Right ventricle myocardium superior (tissue), 1 donor: Measurements from ENCODE around the gene C14orf180. TPM values are rescaled to one million over a fixed set of nuclear protein-coding genes. Genes with fewer than 3 reads are reported as not detected.

Experiments
- ATAC-seq: fragments of 200-7000 bp; cut with Tn5 transposase; one replicate; pipeline ENCODE4 v1.9.1; 2020; ENCODE audit warnings: mild to moderate bottlenecking; ENCODE audit not compliant: poor library complexity
- DNase-seq: peaks from one replicate; pipeline ENCODE4 v3.0.0-alpha.2; 2020
- intact Hi-C: fragments of 100-400 bp; cut with DNase I; formaldehyde crosslinking; loops from one replicate; pipeline ENCODE4 v1.11.2; 2022
- total RNA-seq: library from RNA; stranded (reverse); fragmentation: NEBNext Ultra II Directional; extraction: Animal tissue kit (Norgen Biotek cat#: 25700); gene quantifications from one replicate; pipeline ENCODE4 v1.2.1, GENCODE V29; 2021
- donor health status: DM: no; HTN: yes; CAD: no; lungs with severe emphysema.

C14orf180 gene
- total RNA-seq, 1 donor from 2014 or later: 42.5 TPM

- ATAC-seq (no peak), DNase-seq (peak; percentile 20)
- intact Hi-C loops: loop anchor here (10.0 kb wide), 1 partner anchor 184 kb away; no protein-coding TSS in a partner anchor
Observed at GRCh38 chr14:104558231-104559027, 21.1 kb upstream of the C14orf180 start.

GRCh38 chr14:104559028-104559803 lies 20.3 kb upstream of the C14orf180 start:
- no peak for ATAC-seq
- peak; percentile 31 for DNase-seq
- intact Hi-C loops: loop anchor here (10.0 kb wide), 1 partner anchor 184 kb away; no protein-coding TSS in a partner anchor

DNA sequence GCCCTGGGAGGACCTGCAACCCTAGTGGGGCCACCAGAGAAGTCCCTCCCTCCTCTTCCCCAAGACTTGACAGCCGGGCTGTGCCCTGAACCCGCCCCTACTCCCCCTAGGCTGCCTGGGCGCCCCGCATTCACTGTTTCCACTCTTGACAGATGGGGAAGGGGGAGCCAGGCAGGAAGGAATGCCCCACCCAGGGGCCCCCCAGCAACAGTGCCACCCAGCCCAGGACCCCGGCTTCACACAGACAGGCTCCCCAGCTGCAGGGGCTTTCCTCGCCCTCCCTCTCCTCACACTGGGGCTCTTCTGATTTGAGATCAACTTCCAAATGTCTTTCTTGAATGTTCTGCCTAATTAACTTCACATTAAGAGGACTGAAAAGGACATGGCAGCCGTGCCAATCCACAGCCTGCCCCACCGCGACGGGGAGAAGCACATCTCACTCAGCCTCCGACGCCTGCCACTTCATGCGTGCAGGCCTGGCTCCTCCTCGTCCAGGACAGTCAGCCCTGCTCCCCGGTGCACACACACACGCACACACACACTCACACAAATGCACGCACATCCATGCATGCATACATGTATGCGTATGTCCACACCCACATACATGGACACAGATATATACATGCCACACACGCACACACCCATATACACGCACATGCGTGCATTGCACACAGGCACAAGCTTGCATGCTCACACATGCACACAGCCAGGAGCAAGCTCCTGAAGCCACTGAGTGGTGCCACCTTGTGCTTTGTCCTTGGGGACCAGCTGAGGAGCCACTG lies 19.6 kb upstream of the C14orf180 start:
- intact Hi-C loops: loop anchor here (5.0 to 10.0 kb wide), 2 partner anchors 185 to 483 kb away; no protein-coding TSS in a partner anchor

GRCh38 chr14:104560586-104560945 lies 19.0 kb upstream of the C14orf180 start:
- DNase-seq: peak; percentile 4
- intact Hi-C loops: loop anchor here (5.0 kb wide), 1 partner anchor 483 kb away; no protein-coding TSS in a partner anchor
- no peak for ATAC-seq

More for the DNA sequence above, 19.6 kb upstream of the C14orf180 start:
- DNase-seq (peak; percentile 24), ATAC-seq (no peak)

DNA sequence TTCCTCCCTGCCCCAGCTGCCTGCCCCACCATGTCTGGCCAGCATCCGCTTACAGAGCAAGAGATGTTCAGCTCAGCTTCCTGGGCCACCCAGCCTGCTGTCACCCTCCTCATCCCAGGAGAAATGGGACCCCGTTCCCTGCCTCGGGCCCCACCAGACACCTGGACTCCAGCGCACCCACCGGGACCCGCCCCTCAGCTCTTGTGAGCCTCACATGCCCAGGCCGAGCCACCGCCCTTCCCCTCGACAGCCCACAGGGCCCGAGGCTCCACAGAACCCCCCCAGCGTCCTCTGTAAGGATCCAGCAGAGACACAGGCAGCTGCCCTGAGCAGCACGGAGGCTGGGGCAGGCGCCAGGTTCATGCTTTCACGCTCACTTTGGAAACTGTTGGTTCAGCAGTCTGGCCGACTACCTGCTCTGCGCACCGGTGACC lies 18.4 kb upstream of the C14orf180 start:
- intact Hi-C loops: loop anchor here (5.0 kb wide), 1 partner anchor 484 kb away; no protein-coding TSS in a partner anchor
- DNase-seq (peak; percentile 31), ATAC-seq (no peak)

DNA sequence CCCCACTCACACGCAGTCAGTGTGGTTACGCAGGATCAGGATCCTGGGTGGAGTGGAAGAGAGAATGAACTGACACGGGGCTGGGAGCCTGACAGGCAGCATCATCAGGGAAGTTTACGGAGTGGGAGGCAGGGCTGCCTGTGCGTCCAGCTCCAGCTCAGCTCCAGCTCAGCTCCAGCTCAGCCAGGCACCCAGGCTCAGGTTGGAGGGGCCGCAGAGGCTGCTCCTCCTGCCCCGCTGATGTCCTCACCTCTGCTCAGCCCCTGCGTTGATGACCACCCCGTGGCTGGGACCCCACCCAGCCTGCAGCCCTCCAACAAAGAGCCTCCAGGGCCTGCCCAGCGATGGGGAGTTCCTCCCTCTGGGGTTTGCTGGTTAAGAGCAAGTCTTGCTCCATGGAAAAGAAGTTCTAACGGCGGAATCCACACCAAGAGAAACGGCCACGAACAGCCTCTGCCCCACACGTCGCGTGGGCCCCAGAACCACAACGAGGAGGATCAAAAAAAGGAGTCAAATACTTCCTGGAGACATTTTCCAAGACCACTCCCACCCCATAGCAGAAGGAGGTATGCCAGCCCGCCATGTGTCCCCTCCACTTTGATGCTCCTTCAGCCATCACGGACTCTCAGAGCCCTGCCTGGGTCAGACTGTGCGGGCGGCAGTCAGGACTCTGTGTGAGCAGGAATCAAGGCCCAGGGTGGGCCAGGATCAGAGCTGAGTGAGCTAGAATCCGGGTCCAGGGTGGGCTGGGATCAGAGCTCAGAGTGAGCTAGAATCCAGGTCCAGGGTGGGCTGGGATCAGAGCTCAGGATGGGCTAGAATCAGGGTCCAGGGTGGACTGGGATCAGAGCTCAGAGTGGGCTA lies 17.7 kb upstream of the C14orf180 start:
- DNase-seq (peak; percentile 20), ATAC-seq (no peak)
- intact Hi-C loops: loop anchor here (5.0 kb wide), 1 partner anchor 485 kb away; no protein-coding TSS in a partner anchor

DNA sequence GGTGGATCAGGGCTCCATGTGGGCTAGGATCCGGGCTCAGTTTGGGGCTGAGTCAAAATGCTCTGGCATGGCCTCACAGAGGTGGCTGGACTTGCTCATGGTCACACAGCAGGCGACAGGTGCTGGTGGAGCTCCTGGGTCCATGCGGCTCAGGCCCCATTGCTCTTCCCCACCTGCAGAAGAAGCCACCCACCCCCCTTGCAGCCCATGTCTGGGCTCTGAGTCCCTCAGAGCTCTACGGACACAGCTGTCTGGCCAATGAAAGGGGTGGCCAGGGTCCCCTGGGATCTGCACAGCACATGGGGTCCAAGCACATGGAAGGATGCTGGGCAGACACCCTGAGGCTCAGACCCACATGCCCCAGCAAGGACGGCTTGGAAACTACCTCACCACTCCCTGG lies 17.0 kb upstream of the C14orf180 start:
- ATAC-seq: no peak
- DNase-seq: peak; percentile 28
- intact Hi-C loops: loop anchor here (5.0 kb wide), 1 partner anchor 485 kb away; no protein-coding TSS in a partner anchor

- DNase-seq (peak; percentile 22), ATAC-seq (no peak)
- intact Hi-C loops: loop anchor here (5.0 kb wide), 1 partner anchor 486 kb away; no protein-coding TSS in a partner anchor
Observed at GRCh38 chr14:104563191-104563741, 16.3 kb upstream of the C14orf180 start.

- ATAC-seq: peak; percentile 85
- intact Hi-C loops: loop anchor here (2.0 to 5.0 kb wide), 2 partner anchors 427 to 487 kb away; no protein-coding TSS in a partner anchor
- DNase-seq: peak; percentile 82
Observed at GRCh38 chr14:104563742-104564615, 15.6 kb upstream of the C14orf180 start.

- peak; percentile 45 for ATAC-seq
- no peak for DNase-seq
- intact Hi-C loops: loop anchor here (2.0 to 5.0 kb wide), 2 partner anchors 428 to 488 kb away; no protein-coding TSS in a partner anchor
Observed at GRCh38 chr14:104564744-104565679, 14.6 kb upstream of the C14orf180 start.

DNA sequence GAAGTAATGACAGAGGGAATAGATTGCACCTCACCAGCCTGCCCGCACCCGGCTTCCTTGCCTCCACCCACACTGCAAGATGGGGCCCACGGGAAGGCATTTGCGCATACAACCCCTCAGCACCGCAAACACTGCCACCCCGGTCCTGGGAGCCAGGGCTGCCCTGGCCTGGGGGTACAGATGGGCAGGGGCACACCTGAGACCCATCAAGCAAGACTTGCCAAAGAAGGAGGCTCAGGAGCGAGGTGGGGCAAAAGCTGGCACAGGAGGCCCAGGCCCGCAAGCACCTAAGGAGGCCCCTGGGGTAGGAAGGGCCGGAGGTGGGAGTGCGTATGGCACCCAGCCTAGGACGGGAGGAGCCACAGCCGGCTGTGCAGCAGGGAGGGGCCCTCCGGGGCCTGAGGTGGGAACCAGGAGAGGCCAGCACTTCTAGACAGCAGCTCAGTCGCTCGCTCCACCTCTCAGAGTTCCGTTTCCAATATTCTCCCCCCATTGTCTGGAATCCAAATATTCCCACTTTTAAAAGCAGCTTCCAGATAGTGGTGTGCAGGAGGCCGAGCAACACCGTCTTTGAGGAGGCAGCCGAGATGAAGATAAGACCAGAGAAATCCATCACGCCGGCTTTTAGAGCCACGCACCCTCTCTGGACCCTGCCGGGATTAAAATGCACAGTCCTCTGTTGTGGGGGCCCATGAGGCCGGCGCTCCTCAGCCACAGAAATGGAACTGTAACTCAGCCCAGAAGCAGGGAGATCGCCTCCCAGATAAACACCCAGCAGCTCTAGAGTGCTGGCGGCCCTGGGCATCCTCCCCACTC lies 12.2 kb upstream of the C14orf180 start:
- intact Hi-C loops: no loop called here
- ATAC-seq (no peak), DNase-seq (no peak)

GRCh38 chr14:104567957-104568225 lies 11.7 kb upstream of the C14orf180 start:
- intact Hi-C loops: no loop called here
- DNase-seq (no peak), ATAC-seq (no peak)

DNA sequence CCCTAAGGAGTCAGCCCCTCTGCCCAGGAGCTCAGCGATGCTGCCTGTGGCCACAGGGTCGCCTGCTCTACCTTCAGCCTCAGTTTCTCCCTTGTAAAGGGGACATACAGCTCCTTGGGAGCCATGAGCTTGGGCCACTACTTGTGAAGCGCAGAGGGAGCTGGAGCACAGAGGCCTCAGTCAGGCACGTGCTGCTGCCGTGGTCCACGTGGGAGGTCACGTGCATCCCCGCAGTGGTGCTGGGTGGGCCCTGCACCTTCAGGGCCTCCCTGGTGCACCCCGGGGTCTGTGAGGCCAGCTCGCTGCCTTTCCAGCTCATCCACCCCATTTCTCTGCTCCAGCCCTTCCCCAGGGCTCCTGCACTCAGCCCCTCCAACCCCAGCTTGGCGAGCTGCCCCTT lies 10.9 kb upstream of the C14orf180 start:
- DNase-seq (no peak), ATAC-seq (no peak)
- intact Hi-C loops: no loop called here

DNA sequence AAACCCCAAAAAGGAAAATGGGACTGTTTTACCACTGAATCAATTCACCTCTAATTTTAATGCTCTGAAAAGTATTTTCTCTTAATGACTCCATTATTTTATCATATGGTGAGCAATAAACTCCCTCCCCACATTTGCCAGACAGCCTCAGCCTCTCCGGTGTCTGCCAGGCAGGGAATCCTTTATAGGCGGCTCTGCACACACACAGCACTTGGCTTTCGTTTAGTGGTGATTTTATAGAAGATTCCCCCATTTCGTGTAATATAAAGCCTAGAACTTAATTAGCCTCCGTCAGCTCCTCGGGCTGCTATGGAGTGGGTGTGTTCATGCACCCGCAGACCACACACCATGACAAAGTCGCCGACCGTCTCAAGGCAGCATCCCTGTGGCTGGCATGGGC lies 10.1 kb upstream of the C14orf180 start:
- ATAC-seq (no peak), DNase-seq (no peak)
- intact Hi-C loops: no loop called here

DNA sequence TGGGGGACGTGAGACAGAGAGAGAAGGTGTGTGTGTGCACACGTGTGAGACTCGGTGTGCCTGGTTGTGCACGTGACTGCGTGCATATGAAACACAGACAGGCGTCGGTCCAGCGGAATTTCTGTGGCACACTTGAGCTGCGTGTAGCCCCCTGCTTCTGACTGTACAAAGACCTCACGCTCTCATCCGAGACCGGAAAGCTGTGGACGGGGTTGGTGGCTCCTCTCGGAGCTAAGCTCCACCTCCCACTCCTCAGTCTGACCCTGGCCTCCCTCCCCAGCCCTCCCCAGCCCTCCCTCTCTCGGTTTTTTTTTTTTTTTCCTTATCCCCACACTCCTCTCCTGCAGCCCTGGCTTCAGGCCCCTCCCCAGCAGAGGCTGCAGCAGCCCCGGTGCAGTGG lies 8.3 kb upstream of the C14orf180 start:
- DNase-seq: no peak
- ATAC-seq: no peak
- intact Hi-C loops: no loop called here
